ENCODE data around the gene CCDC117. TPM values are rescaled to one million over a fixed set of nuclear protein-coding genes. Genes with fewer than 3 reads are reported as not detected.
"Not testable (repeated sequence)": the region's sequence is repeated elsewhere in the genome, so short reads cannot be mapped to it uniquely, and the experiment has no call there.

The CCDC117 gene
- total RNA-seq, 2 experiments from 2014 or later = 14.2 to 16.1 TPM

- no peaks in the 10 kb centered on the region for H3K9me3 Mint-ChIP-seq
- H3K36me3 ChIP-seq (ENCODE audit: insufficient read depth, low read length) = peaks cover 3% of the 10 kb centered on the region
- H3K27me3 ChIP-seq (ENCODE audit: control insufficient read depth in 1 of 2, insufficient read depth in 2 of 2, low read length in 2 of 2) = no peaks in the 10 kb centered on the region
- H3K36me3 Mint-ChIP-seq (ENCODE audit: low read depth) = peaks cover 26% of the 10 kb centered on the region
- H3K4me3 Mint-ChIP-seq = no peak overlapping the region
- DNase-seq (no peak), ATAC-seq (ENCODE audit: poor library complexity) (no peak)
- ChIA-PET CTCF (no interaction called here), POLR2A (no interaction called here)
- H3K4me3 ChIP-seq (ENCODE audit: low read length) = no peak overlapping the region
- peaks cover 23% of the 10 kb centered on the region for H3K4me1 Mint-ChIP-seq (ENCODE audit: low read depth)
- no peaks in the 10 kb centered on the region for H3K27me3 Mint-ChIP-seq
- no peak overlapping the region for H3K27ac Mint-ChIP-seq
- no peak overlapping the region for H3K27ac ChIP-seq (ENCODE audit: low read depth in 1 of 2, low read length in 2 of 2)
- intact Hi-C loops (cut with DNase I, micrococcal nuclease) = no loop called here
- no peak for TF ChIP-seq CTCF (IDR thresholded peaks at IDR 0.05)
- peaks cover 15% of the 10 kb centered on the region for H3K4me1 ChIP-seq (ENCODE audit: insufficient read depth, low read length)
- no peaks in the 10 kb centered on the region for H3K9me3 ChIP-seq (ENCODE audit: control insufficient read depth in 1 of 2, insufficient read depth in 1 of 2, low read length in 2 of 2)
Measured at GRCh38 chr22:28737701-28738100, 34.8 kb upstream of the CCDC117 start.

- H3K27ac Mint-ChIP-seq = not testable (repeated sequence)
- peaks cover 34% of the 10 kb centered on the region for H3K4me1 Mint-ChIP-seq (ENCODE audit: low read depth)
Measured at GRCh38 chr22:28738876-28739275, 33.6 kb upstream of the CCDC117 start.

GRCh38 chr22:28741200-28741784, 31.2 kb upstream of the CCDC117 start:
- H3K27ac Mint-ChIP-seq = peak overlapping the region; percentile 94
- peaks cover 38% of the 10 kb centered on the region for H3K36me3 Mint-ChIP-seq (ENCODE audit: low read depth)
- Histone ChIP-seq H3K36me3 (ENCODE audit: insufficient read depth, low read length) (peaks cover 19% of the 10 kb centered on the region), H3K9me3 (ENCODE audit: control insufficient read depth in 1 of 2, insufficient read depth in 1 of 2, low read length in 2 of 2) (no peaks in the 10 kb centered on the region), H3K4me3 (ENCODE audit: low read length) (peak overlapping the region; percentile 98), H3K4me1 (ENCODE audit: insufficient read depth, low read length) (peaks cover 21% of the 10 kb centered on the region), H3K27me3 (ENCODE audit: control insufficient read depth in 1 of 2, insufficient read depth in 2 of 2, low read length in 2 of 2) (no peaks in the 10 kb centered on the region), H3K27ac (ENCODE audit: low read depth in 1 of 2, low read length in 2 of 2) (peak overlapping the region in 1 of 2 donors; percentile 96)
- ChIA-PET CTCF (interaction anchor here (1.0 kb wide), 1 partner anchor 32 kb away, joined by 3 read pairs; the partner anchor contains the start of gene CCDC117), POLR2A (interaction anchor here (0.6 to 2.4 kb wide), 5 partner anchors 32 to 142 kb away, joined by 3 to 18 read pairs (median 4); partner anchors contain the start of genes CCDC117, XBP1 and ZNRF3)
- ATAC-seq (ENCODE audit: poor library complexity) (no peak), DNase-seq (no peak)
- H3K4me1 Mint-ChIP-seq (ENCODE audit: low read depth) = peaks cover 34% of the 10 kb centered on the region
- no peak for TF ChIP-seq CTCF (IDR thresholded peaks at IDR 0.05)
- no peaks in the 10 kb centered on the region for H3K9me3 Mint-ChIP-seq
- peak overlapping the region; percentile 98 for H3K4me3 Mint-ChIP-seq
- no peaks in the 10 kb centered on the region for H3K27me3 Mint-ChIP-seq
- intact Hi-C loops (cut with DNase I, micrococcal nuclease) = loop anchor here (1.0 to 5.0 kb wide), 3 partner anchors 61 to 331 kb away; partner anchors contain the start of genes KREMEN1 (in 1 of the 2), XBP1 (in 1 of the 2) and ZNRF3 (in 1 of the 2)

More at GRCh38 chr22:28738876-28739275, 33.6 kb upstream of the CCDC117 start:
- CTCF ChIA-PET; H3K36me3 ChIP-seq (ENCODE audit: insufficient read depth, low read length); H3K4me3 ChIP-seq (ENCODE audit: low read length); ATAC-seq (ENCODE audit: poor library complexity); DNase-seq; H3K27ac ChIP-seq (ENCODE audit: low read depth in 1 of 2, low read length in 2 of 2); H3K9me3 ChIP-seq (ENCODE audit: control insufficient read depth in 1 of 2, insufficient read depth in 1 of 2, low read length in 2 of 2); intact Hi-C loops (cut with DNase I, micrococcal nuclease); H3K27me3 ChIP-seq (ENCODE audit: control insufficient read depth in 1 of 2, insufficient read depth in 2 of 2, low read length in 2 of 2); H3K27me3 Mint-ChIP-seq; H3K9me3 Mint-ChIP-seq: not testable (repeated sequence)
- POLR2A ChIA-PET = interaction anchor here (0.8 kb wide), 1 partner anchor 14 kb away, joined by 3 read pairs; no protein-coding TSS in a partner anchor
- H3K36me3 Mint-ChIP-seq (ENCODE audit: low read depth) = peaks cover 25% of the 10 kb centered on the region
- peaks cover 21% of the 10 kb centered on the region for H3K4me1 ChIP-seq (ENCODE audit: insufficient read depth, low read length)
- H3K4me3 Mint-ChIP-seq = peak overlapping the region; percentile 18
